Dedifferentiated amniotic fluid mesenchymal stem cell (primary cell): Measurements from ENCODE around the gene RMDN2.
A peak's percentile ranks its signal among the peaks of the same experiment; 100 is the strongest.
"Not testable (repeated sequence)": the region's sequence is repeated elsewhere in the genome, so short reads cannot be mapped to it uniquely, and the experiment has no call there.

Source experiments
- DNase-seq: peaks from one replicate; pipeline ENCODE4 v3.0.0-alpha.2; 2016; ENCODE audit errors: extremely low spot score

RMDN2 gene

DNA sequence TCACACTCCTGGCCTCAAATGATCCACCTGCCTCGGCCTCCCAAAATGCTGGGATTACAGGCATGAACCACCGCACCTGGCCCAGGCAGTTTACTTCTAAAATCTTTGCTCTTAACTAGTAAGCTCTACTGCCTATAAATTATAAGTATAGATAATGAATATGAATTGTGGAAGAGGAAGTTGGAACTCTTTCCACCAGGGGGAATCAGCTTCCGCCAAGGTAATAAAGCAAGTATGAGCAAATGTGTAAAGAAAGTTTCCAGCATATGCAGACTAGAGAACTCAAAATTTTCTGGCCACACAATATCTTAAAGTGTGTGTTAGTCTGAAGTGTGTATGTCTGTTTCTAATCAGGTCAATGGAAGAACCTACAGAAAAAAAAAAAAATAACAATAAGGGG lies 68.1 kb downstream of the RMDN2 start:
- DNase-seq, result no peak

DNA sequence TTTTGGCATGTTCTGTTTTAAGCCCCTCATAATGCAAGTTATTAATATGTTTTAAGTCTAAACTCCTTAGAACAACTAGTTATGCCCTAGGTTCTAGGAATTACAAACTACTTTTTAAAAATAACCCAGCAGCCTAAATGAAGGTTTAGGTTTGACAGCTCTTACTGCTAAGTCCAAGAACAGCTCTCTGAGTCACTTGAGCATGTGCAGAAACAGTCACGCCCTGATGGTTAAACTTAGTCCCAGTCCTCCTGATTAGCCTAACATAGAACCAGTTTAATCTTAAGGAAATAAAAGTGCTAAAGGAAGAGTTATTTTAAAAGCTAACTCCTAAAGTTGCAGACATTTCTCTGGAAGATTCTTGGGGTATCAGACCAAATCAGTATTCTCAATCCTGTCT lies 72.5 kb downstream of the RMDN2 start:
- no peak for DNase-seq

DNA sequence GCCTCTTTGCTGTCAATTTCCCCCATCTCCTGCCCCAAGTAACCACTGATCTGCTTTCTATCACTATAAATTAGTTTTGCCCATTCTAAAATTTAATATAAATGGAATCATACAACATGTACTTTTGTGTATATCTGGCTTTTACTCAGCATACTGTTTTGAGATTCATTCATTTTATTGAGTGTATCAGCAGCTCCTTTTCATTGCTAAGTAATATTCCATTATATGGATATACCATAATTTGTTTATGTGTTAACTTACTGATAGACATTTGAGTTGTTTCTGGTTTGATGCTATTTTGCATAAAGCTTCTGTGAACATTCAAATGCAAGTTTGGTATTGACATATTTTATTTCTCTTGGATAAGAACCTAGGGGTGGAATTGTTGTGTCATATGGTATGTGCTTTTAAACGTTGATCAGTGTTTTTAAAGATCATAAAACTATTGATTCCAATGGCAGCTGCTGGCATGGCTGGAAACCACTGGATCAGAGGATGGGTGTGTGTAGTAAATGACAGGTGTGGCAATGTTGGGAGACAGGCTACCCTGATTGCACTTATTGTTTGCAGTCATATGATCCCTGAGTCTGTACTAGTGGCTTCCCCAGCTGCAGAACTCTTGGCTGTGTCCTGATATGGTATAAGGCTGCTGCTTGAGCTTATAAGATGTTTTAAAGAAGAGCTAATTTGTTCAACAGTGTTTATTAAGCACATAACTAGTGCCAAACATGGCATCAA lies 75.6 kb downstream of the RMDN2 start:
- no peak for DNase-seq

DNA sequence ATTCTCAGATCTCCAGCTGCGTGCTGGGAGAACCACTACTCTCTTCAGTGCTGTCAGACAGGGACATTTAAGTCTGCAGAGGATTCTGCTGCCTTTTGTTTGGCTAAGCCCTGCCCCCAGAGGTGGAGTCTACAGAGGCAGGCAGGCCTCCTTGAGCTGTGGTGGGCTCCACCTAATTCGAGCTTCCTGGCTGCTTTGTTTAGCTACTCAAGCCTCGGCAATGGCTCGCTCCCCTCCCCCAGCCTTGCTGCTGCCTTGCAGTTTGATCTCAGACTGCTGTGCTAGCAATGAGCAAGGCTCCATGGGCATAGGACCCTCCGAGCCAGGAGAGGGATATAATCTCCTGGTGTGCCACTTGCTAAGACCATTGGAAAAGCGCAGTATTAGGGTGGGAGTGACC lies 85.1 kb downstream of the RMDN2 start:
- DNase-seq, result not testable (repeated sequence)

- DNase-seq, result no peak
These were observed 85.9 kb downstream of the RMDN2 start for GRCh38 chr2:38010995-38011394.

DNA sequence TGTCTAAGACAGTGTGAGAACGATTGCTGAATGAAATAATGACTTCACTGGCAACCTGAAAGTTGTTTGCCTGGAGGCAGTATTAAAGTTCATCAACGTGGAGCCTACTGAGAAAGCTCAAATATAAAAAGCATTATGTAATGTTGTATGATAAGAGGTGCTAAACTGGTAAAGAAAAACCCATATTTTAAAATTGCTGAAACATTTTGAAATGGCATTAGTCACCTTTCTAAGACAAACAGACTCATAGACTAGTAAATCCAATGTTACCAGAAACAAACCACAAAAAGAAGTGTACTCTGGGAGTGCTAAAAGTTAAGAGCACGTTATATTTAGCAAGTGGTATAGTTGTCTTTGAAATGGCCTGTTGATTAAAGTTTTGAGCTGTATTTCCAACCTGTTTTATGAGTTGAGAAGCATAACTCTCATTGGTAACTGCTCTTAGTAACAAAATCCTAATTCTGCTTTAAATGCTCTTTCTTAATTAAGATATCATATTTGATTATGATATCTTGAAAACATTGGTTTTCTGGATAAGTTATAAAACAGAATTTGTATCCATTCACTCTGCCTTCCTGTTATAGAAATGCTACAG lies 88.2 kb downstream of the RMDN2 start:
- DNase-seq, result peak; percentile 19

DNA sequence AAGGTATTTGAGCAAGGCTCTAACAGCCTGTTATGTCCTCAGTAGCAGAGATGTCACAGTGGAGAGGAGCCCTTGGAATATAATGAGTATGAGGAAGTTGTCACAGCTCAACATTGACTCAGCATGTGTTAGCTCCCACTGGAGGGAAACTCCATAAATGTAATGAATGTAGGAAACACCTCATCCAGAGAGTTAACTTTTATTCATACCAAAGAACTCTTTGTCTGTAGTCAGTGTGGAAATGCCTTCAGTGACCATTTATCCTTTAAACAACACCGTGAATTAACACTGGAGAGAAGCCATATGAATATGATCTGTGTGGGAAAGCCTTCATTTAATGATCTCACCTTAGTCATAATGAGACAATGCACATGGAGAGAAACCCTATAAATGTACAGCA lies 91.1 kb downstream of the RMDN2 start:
- no peak for DNase-seq

- DNase-seq, result no peak
These were observed 92.7 kb downstream of the RMDN2 start for GRCh38 chr2:38017836-38018235.

GRCh38 chr2:38020359-38021069 lies 95.4 kb downstream of the RMDN2 start:
- not testable (repeated sequence) for DNase-seq

GRCh38 chr2:38021589-38021988 lies 96.5 kb downstream of the RMDN2 start:
- no peak for DNase-seq

GRCh38 chr2:38026846-38027245 lies 101.8 kb downstream of the RMDN2 start:
- DNase-seq, result no peak

GRCh38 chr2:38028829-38029228 lies 103.7 kb downstream of the RMDN2 start:
- DNase-seq, result no peak

GRCh38 chr2:38029512-38029911 lies 104.4 kb downstream of the RMDN2 start:
- no peak for DNase-seq

- DNase-seq, result no peak
These were observed 105.7 kb downstream of the RMDN2 start for GRCh38 chr2:38030635-38031355.

DNA sequence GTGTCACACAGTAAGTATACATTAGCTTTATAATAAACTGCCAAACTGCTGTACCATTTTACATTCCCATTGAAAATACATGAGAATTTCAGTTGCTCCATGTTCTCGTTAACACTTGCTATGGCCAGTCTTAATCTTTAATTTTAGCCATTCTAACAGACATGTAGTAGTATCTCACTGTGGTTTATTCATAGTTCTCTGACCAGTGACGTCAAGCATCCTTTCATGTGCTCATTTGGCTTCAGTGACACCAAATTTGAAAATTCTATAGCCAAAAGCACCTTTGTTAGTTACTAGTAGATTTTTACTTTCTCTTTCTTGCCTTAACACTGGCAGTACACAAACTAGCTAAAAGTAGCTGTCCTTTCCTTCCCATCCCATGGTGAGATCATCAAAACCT lies 107.9 kb downstream of the RMDN2 start:
- DNase-seq, result no peak

GRCh38 chr2:38033646-38034045 lies 108.6 kb downstream of the RMDN2 start:
- no peak for DNase-seq

GRCh38 chr2:38035968-38036367 lies 110.9 kb downstream of the RMDN2 start:
- no peak for DNase-seq

GRCh38 chr2:38037325-38037724 lies 112.2 kb downstream of the RMDN2 start:
- no peak for DNase-seq

GRCh38 chr2:38037757-38038621 lies 112.9 kb downstream of the RMDN2 start:
- no peak for DNase-seq

GRCh38 chr2:38038682-38039081 lies 113.6 kb downstream of the RMDN2 start:
- no peak for DNase-seq

GRCh38 chr2:38039121-38039910 lies 114.2 kb downstream of the RMDN2 start:
- no peak for DNase-seq
